A673 (cell line): ENCODE data around the gene SPTBN4.

Experiments
- EZH2 ChIP-seq: fragments of 200-600 bp; sonication (generic); IDR thresholded peaks from 2 replicates; pipeline ENCODE4 v1.6.1; 2017; ENCODE audit warnings: borderline replicate concordance, low read depth, mild to moderate bottlenecking, mixed read lengths, antibody characterized with exemption, low read length; ENCODE audit not compliant: poor library complexity, severe bottlenecking
- TF ChIP-seq, protein P1 (sequence below): fragments of 300-800, 200-600 bp; sonication (generic); conservative IDR thresholded peaks from 2 replicates; pipeline ENCODE4 v1.5.1; 2017; ENCODE audit warnings: low read depth, mild to moderate bottlenecking, antibody characterized with exemption, low read length, moderate library complexity, mixed read lengths

DNA sequence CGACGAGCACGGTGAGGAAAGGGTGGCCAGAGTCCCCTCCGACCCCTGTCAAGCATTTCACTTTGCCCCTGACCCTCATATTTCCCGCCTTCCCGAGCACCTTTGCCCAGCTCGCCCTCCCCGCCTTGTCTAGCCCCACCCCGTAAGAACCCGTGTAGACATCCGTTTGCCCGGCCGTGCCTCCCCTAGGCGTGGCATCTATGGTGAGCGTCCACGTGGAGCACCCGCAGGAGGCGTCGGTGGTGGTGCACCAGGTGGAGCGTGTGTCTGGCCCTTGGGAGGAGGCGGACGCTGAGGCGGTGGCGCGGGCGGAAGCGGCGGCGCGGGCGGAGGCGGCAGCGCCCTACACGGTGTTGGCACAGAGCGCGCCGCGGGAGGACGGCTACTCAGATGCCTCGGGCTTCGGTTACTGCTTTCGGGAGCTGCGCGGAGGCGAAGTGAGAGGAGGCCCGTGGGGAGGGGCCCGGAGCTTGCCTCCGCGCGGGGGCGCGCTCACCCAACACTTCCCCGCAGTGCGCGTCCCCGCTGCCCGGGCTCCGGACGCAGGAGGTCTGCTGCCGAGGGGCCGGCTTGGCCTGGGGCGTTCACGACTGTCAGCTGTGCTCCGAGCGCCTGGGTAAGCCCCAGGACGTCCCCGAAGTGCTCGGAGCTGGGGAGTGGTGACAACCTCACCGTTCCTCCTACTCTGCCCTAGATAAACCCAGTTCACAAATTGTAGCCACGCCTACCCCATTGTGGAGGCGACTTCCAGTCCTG is 138.6 kb downstream of the SPTBN4 start:
- TF ChIP-seq, protein P1, sequence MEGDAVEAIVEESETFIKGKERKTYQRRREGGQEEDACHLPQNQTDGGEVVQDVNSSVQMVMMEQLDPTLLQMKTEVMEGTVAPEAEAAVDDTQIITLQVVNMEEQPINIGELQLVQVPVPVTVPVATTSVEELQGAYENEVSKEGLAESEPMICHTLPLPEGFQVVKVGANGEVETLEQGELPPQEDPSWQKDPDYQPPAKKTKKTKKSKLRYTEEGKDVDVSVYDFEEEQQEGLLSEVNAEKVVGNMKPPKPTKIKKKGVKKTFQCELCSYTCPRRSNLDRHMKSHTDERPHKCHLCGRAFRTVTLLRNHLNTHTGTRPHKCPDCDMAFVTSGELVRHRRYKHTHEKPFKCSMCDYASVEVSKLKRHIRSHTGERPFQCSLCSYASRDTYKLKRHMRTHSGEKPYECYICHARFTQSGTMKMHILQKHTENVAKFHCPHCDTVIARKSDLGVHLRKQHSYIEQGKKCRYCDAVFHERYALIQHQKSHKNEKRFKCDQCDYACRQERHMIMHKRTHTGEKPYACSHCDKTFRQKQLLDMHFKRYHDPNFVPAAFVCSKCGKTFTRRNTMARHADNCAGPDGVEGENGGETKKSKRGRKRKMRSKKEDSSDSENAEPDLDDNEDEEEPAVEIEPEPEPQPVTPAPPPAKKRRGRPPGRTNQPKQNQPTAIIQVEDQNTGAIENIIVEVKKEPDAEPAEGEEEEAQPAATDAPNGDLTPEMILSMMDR = peak; percentile 42; the same call in 1 of the 2 replicates
- no peak for TF ChIP-seq EZH2
